GM20000 (cell line): ENCODE results near the gene SLC35B2.
A peak's percentile ranks its signal among the peaks of the same experiment; 100 is the strongest.

Source experiments
- DNase-seq: peaks from one replicate; pipeline ENCODE4 v3.0.0; 2012; ENCODE audit warnings: low spot score
- CTCF ChIP-seq: IDR thresholded peaks from 2 replicates; pipeline ENCODE4 v1.5.1; 2012; ENCODE audit warnings: mild to moderate bottlenecking, control low read depth; ENCODE audit errors: extremely low read depth, missing control alignments

SLC35B2 gene

GRCh38 chr6:44228836-44229235, 28.5 kb downstream of the SLC35B2 start:
- no peak for DNase-seq
- no peak for TF ChIP-seq CTCF

- no peak for DNase-seq
- no peak for TF ChIP-seq CTCF
Measured at GRCh38 chr6:44228433-44228832, 28.9 kb downstream of the SLC35B2 start.

GRCh38 chr6:44228031-44228430, 29.3 kb downstream of the SLC35B2 start:
- peak; percentile 3 for DNase-seq
- TF ChIP-seq CTCF: no peak

GRCh38 chr6:44227148-44227793, 30.1 kb downstream of the SLC35B2 start:
- DNase-seq: peak; percentile 10

GRCh38 chr6:44226368-44227147, 30.8 kb downstream of the SLC35B2 start:
- TF ChIP-seq CTCF: no peak
- DNase-seq: peak; percentile 12

More at GRCh38 chr6:44227148-44227793, 30.1 kb downstream of the SLC35B2 start:
- no peak for TF ChIP-seq CTCF

GRCh38 chr6:44225579-44226325, 31.6 kb downstream of the SLC35B2 start:
- DNase-seq: peak; percentile 23
- TF ChIP-seq CTCF: no peak

- no peak for TF ChIP-seq CTCF
- peak; percentile 18 for DNase-seq
Measured at GRCh38 chr6:44224965-44225305, 32.4 kb downstream of the SLC35B2 start.
